IgD-negative memory B cell (primary cell): ENCODE measurements around the gene ZNF160. TPM values are rescaled to one million over a fixed set of nuclear protein-coding genes. Genes with fewer than 3 reads are reported as not detected.
"Not testable (repeated sequence)": the region's sequence is repeated elsewhere in the genome, so short reads cannot be mapped to it uniquely, and the experiment has no call there.

Experiments
- H3K27ac Mint-ChIP-seq, 3 donors: one replicate each; pipeline ENCODE4 v1.8.0; 2020 to 2022; ENCODE audit warnings: mild to moderate bottlenecking in 3 of 3, mixed read lengths in 3 of 3, moderate library complexity in 1 of 3
- H3K27me3 Mint-ChIP-seq: one replicate; pipeline ENCODE4 v1.8.0; 2021; ENCODE audit warnings: mixed read lengths
- H3K36me3 Mint-ChIP-seq: one replicate; pipeline ENCODE4 v1.8.0; 2020; ENCODE audit warnings: mild to moderate bottlenecking, mixed read lengths
- H3K4me1 Mint-ChIP-seq, 3 donors: one replicate each; pipeline ENCODE4 v1.8.0; 2020 to 2022; ENCODE audit warnings: mixed read lengths in 3 of 3, mild to moderate bottlenecking in 1 of 3
- H3K4me3 Mint-ChIP-seq, 4 donors: one replicate each; pipeline ENCODE4 v1.8.0; 2020 to 2022; ENCODE audit warnings: mild to moderate bottlenecking in 4 of 4, mixed read lengths in 4 of 4, moderate library complexity in 3 of 4
- H3K9me3 Mint-ChIP-seq, 3 donors: one replicate each; pipeline ENCODE4 v1.8.0; 2020 to 2021; ENCODE audit warnings: mixed read lengths in 3 of 3, mild to moderate bottlenecking in 1 of 3
- polyA plus RNA-seq: library from polyadenylated mRNA; unstranded; fragments of 300-500 nt; fragmentation: Illumina TruSeq; gene quantifications from one replicate; pipeline ENCODE4 v1.2.3, GENCODE V29; 2021

ZNF160 gene
- polyA plus RNA-seq, result 23.0 TPM

DNA sequence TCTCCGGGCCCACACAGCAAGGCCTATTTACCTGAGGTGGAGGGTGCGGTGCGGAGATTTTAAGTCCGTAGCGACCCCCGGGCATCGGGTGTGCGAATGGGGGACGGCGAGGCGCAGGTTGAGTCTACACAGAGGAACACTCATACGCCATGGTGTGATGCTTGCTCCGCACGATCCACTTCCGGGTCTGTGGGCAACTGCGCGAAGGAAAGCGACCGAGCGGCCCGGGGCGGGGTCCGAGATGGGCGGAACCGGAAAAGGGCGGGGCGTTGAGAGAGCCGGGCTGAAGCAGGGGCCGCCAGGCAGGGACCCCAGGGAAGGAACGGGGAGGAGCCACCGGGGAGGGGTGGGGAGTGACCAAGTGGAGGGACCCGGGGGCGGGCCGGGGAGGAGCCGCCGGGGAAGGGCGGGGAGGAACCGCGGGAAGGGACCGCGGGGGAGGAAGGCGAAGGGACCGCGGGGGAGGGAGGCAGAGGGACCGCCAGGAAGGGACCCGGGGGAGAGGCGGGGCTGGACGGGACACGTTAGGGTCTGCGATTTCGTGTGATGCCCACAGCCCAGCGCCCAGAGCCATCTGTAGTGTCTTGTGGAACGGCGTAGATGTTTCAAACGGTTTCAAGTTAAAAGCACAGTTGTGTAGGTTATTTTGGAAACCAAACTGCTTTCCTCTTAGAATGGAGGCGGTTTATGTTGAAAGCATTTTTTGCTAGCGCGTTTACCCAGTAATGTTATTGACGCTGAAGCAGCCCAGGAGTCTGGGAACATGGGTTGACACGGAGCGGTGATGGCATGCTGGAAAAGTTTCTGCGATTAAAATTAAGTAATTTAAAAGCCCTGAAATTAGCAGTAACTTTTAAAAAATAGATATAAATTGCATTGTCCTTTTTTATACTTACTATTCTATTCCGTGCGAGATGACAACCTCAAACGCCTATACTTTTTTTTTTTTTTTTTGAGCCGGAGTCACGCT is at the start of gene ZNF160:
Gene ZNF160, minus strand, starts transcription at position 189 of the 970 bp plus-strand sequence. CDS start 17,146 bp downstream, outside the sequence.
- H3K4me3 Mint-ChIP-seq, result peak within 1 kb of the TSS; percentile 93 to 100 (median 98)

DNA sequence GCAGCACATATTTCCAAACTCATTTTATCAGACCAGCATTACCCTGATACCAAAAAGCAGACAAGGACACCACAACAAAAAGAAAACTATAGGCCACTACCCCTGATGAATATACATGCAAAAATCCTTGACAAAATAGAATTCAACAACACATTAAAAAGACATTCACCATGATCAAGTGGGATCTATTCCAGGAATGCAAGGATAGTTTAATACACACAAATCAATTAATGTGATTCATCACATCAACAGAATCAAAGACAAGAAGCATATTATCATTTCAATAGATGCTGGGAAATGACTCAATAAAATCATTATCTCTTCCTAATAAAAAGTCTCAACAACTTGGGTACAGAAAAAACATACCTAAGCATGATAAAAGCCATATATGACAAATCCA is 44.4 kb upstream of the ZNF160 start:
- Mint-ChIP-seq H3K27ac (no peak overlapping the region), H3K4me1 (peaks cover 0 to 2% (median 0%) of the 10 kb centered on the region in 3 donors), H3K4me3 (peak overlapping the region in 1 of 4 donors; percentile 27), H3K9me3 (peaks cover 18 to 40% (median 34%) of the 10 kb centered on the region in 3 donors), H3K36me3 (peaks cover 44% of the 10 kb centered on the region), H3K27me3 (no peaks in the 10 kb centered on the region)

More for the DNA sequence above, at the start of gene ZNF160:
- Mint-ChIP-seq H3K27me3 (no peaks in the 10 kb centered on the region), H3K36me3 (peaks cover 16% of the 10 kb centered on the region), H3K27ac (peak within 1 kb of the TSS; percentile 95 to 98 (median 97)), H3K4me1 (peaks cover 14 to 23% (median 20%) of the 10 kb centered on the region in 3 donors), H3K9me3 (peaks cover 0 to 13% (median 11%) of the 10 kb centered on the region in 3 donors)

DNA sequence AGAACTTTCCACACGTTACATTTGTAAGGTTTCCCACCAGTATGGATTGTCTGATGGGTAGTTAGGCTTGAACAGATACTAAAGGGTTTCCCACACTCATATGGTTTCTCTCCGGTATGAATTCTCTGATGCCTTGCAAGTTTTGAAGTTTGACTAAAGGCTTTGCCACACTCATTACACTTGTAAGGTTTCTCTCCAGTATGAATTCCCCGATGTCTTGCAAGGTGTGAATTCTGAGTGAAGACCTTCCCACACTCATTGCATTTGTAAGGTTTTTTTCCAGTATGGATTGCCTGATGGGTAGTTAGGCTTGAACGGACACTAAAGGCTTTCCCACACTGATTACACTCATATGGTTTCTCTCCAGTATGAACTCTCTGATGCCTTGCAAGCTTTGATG is 37.1 kb upstream of the ZNF160 start:
- Mint-ChIP-seq H3K4me3 (no peak overlapping the region), H3K27me3 (no peaks in the 10 kb centered on the region), H3K27ac (peak overlapping the region in 1 of 3 donors; percentile 31), H3K36me3 (peaks cover 19% of the 10 kb centered on the region), H3K9me3 (peaks cover 20 to 52% (median 37%) of the 10 kb centered on the region in 3 donors), H3K4me1 (no peaks in the 10 kb centered on the region)

GRCh38 chr19:53136432-53136831 is 33.2 kb upstream of the ZNF160 start:
- Mint-ChIP-seq H3K27ac (no peak overlapping the region), H3K9me3 (peaks cover 16 to 43% (median 32%) of the 10 kb centered on the region in 3 donors), H3K27me3 (peaks cover 4% of the 10 kb centered on the region), H3K4me3 (no peak overlapping the region), H3K36me3 (peaks cover 3% of the 10 kb centered on the region), H3K4me1 (peaks cover 0 to 3% (median 2%) of the 10 kb centered on the region in 3 donors)

DNA sequence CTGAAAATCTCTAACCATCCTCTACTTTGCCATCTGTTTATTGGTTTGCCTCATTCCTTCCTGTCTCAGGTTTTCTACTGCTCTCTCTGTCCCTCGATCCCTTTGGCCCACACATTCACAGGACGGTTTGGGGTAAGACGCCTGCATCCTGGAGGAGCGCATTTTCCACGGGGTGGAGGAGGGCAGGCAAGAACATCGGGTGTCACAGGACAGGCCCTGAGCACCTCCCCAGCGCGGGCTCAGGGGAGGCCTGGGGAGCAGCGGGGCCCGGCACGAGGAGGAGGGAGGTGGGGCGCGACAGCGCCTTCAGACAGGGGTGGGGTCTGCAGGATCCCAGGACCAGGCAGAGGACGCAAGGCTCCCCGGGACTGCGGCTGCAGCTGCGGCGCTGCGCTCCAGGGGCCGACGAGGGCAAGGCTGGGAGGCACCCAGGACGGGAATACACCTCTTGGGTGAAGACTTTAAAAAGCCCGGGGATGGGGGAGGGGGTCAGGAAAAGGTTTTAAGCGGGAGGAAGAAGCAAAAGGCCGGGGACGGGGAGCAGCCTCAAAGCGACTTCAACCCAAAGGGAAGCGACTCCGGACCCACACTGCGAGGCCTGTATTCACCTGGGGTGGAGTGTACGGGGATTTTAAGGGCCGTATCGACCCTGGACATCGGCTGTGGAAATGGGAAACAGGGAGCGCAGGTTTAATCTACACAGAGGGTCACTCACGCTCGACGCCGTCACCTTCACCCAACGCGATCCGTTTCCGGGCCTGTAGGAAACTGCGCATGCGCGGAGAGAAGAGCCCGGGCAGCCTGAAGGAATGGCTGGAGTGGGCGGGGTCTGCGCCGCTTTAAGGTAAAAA is 29.1 kb upstream of the ZNF160 start, which contains the start of gene ZNF415:
Gene ZNF415, minus strand, starts transcription at position 770 of the 851 bp plus-strand sequence. CDS start 10,234 bp downstream, outside the sequence.
- peaks cover 4% of the 10 kb centered on the region for H3K36me3 Mint-ChIP-seq
- peaks cover 9 to 39% (median 26%) of the 10 kb centered on the region in 3 donors for H3K9me3 Mint-ChIP-seq
- no peak within 1 kb of the TSS for H3K27ac Mint-ChIP-seq
- H3K4me3 Mint-ChIP-seq, result peak within 1 kb of the TSS; percentile 70 to 90 (median 85)
- H3K27me3 Mint-ChIP-seq, result peaks cover 6% of the 10 kb centered on the region
- H3K4me1 Mint-ChIP-seq, result peaks cover 0 to 3% (median 3%) of the 10 kb centered on the region in 3 donors

DNA sequence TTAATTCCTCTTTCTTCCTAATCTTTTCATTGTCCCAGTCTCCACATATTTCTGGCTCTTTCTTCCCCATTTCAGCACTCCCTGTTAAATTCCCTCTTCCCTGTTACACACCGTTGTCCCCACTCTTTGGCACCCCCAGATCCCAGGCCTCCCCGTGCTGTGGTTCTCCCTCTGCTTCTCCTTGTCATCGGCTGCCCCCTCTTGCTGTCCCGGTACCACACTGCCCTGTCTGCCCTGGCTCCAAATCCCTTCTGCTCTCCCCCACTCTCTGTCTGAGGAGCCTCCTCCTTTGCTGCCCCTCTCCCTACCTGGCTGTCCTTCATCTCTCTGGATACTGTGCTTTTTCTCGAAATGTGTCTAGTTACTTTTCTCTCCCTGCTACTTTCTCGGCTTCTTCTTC is 28.5 kb upstream of the ZNF160 start:
- H3K36me3 Mint-ChIP-seq, result peaks cover 3% of the 10 kb centered on the region
- peaks cover 0 to 3% (median 3%) of the 10 kb centered on the region in 3 donors for H3K4me1 Mint-ChIP-seq
- H3K27me3 Mint-ChIP-seq, result peaks cover 6% of the 10 kb centered on the region
- no peak overlapping the region for H3K27ac Mint-ChIP-seq
- peak overlapping the region; percentile 70 to 90 (median 85) for H3K4me3 Mint-ChIP-seq
- H3K9me3 Mint-ChIP-seq, result peaks cover 9 to 38% (median 23%) of the 10 kb centered on the region in 3 donors

DNA sequence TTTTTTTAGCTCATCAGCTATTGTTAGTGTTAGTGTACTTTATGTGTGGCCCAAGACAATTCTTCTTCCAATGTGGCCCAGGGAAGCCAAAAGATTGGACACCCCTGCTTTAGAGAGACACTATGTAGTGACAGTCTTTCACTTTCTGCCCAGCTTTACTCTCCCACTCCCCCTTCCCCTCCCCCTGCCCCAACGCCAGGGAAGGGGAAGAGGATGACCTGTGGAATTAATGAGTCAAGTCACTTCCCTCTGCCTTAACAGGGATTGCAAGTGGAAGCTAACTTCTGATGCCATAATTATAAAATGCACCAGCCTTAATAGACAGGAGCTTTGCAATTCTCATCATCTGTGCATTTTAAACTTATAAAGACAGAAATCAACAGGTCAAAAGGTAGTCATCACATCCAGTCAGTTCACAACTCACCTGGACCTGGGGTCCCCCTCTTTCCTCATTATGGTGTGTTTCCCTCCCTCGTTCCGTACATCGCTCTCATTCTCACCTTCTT is 27.9 kb upstream of the ZNF160 start:
- peaks cover 6% of the 10 kb centered on the region for H3K27me3 Mint-ChIP-seq
- H3K27ac Mint-ChIP-seq, result no peak overlapping the region
- peaks cover 9 to 38% (median 20%) of the 10 kb centered on the region in 3 donors for H3K9me3 Mint-ChIP-seq
- peaks cover 0 to 3% (median 3%) of the 10 kb centered on the region in 3 donors for H3K4me1 Mint-ChIP-seq
- H3K36me3 Mint-ChIP-seq, result peaks cover 3% of the 10 kb centered on the region
- H3K4me3 Mint-ChIP-seq, result peak overlapping the region in 3 of 4 donors; percentile 81 to 90 (median 89)

DNA sequence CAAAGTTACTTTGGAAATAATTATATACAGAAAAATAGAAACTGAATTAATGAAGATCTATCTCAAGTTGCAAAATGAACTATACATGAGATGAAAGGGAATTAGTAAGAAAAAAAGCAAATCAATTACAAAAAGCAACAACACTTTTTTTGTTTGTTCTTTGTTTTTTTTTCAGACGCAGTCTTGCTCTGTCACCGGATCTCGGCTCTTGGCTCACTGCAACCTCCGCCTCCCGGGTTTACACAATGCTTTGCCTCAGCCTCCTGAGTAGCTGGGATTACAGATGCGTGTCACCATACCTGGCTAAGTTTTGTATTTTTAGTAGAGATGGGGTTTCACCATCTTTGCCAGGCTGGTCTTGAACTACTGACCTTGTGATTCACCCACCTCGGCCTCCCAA is 27.3 kb upstream of the ZNF160 start:
- H3K36me3 Mint-ChIP-seq, result peaks cover 3% of the 10 kb centered on the region
- peaks cover 6% of the 10 kb centered on the region for H3K27me3 Mint-ChIP-seq
- peaks cover 8 to 33% (median 17%) of the 10 kb centered on the region in 3 donors for H3K9me3 Mint-ChIP-seq
- peak overlapping the region in 3 of 4 donors; percentile 49 to 89 (median 63) for H3K4me3 Mint-ChIP-seq
- peaks cover 0 to 3% (median 3%) of the 10 kb centered on the region in 3 donors for H3K4me1 Mint-ChIP-seq
- no peak overlapping the region for H3K27ac Mint-ChIP-seq

- peaks cover 11 to 29% (median 20%) of the 10 kb centered on the region in 3 donors for H3K9me3 Mint-ChIP-seq
- not testable (repeated sequence) for H3K4me3 Mint-ChIP-seq, H3K4me1 Mint-ChIP-seq
Observed at GRCh38 chr19:53126733-53127526, 23.7 kb upstream of the ZNF160 start.

GRCh38 chr19:53123400-53123799 is 20.2 kb upstream of the ZNF160 start:
- H3K27me3 Mint-ChIP-seq, result peaks cover 2% of the 10 kb centered on the region
- no peaks in the 10 kb centered on the region for H3K4me1 Mint-ChIP-seq
- H3K4me3 Mint-ChIP-seq, result no peak overlapping the region
- H3K36me3 Mint-ChIP-seq, result peaks cover 7% of the 10 kb centered on the region
- H3K27ac Mint-ChIP-seq, result no peak overlapping the region
- peaks cover 13 to 27% (median 14%) of the 10 kb centered on the region in 3 donors for H3K9me3 Mint-ChIP-seq

More at GRCh38 chr19:53126733-53127526, 23.7 kb upstream of the ZNF160 start:
- not testable (repeated sequence) for H3K27ac Mint-ChIP-seq, H3K27me3 Mint-ChIP-seq, H3K36me3 Mint-ChIP-seq

GRCh38 chr19:53112286-53112685 is 9.1 kb upstream of the ZNF160 start:
- Mint-ChIP-seq H3K27ac (peak overlapping the region in 1 of 3 donors; percentile 29), H3K36me3 (peaks cover 17% of the 10 kb centered on the region), H3K4me3 (peak overlapping the region in 1 of 4 donors; percentile 71), H3K9me3 (peaks cover 22 to 53% (median 40%) of the 10 kb centered on the region in 3 donors), H3K4me1 (no peaks in the 10 kb centered on the region), H3K27me3 (peaks cover 2% of the 10 kb centered on the region)

GRCh38 chr19:53109527-53109926 is 6.3 kb upstream of the ZNF160 start:
- Mint-ChIP-seq H3K4me3 (no peak overlapping the region), H3K36me3 (peaks cover 14% of the 10 kb centered on the region), H3K27me3 (peaks cover 2% of the 10 kb centered on the region), H3K9me3 (peaks cover 15 to 38% (median 23%) of the 10 kb centered on the region in 3 donors), H3K4me1 (no peaks in the 10 kb centered on the region), H3K27ac (no peak overlapping the region)

DNA sequence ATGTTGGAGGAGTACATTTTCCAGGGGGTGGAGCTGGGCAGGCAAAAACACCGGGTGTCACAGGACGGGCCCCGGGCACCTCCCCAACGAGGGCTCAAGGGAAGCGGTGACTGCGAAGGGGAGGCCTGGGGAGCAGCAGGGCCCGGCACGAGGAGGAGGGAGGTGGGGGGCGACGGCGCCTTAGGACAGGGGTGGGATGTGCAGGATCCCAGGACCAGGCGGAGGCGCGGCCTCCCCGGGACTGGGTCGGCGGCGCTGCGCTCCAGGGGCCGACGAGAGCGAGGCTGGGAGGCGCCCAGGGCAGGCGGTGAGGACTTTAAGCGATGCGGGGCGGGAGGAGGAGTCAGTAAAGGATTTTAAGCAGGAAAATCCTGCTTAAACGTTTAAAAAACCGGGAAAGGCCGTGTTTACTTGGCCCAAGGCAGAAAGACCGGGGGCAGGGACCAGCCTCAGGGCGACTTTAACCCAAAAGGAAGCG is 427 bp downstream of the ZNF160 start:
- H3K27me3 Mint-ChIP-seq, result no peaks in the 10 kb centered on the region
- peaks cover 16 to 23% (median 22%) of the 10 kb centered on the region in 3 donors for H3K4me1 Mint-ChIP-seq
- H3K36me3 Mint-ChIP-seq, result peaks cover 13% of the 10 kb centered on the region
- peak overlapping the region; percentile 95 to 98 (median 97) for H3K27ac Mint-ChIP-seq
- H3K9me3 Mint-ChIP-seq, result peaks cover 0 to 7% (median 5%) of the 10 kb centered on the region in 3 donors
- H3K4me3 Mint-ChIP-seq, result peak overlapping the region; percentile 93 to 100 (median 98)
